ENCODE measurements around the gene ZNF786.
"Not testable (repeated sequence)": the region's sequence is repeated elsewhere in the genome, so short reads cannot be mapped to it uniquely, and the experiment has no call there.

Gene ZNF786

GRCh38 chr7:149075286-149075685 lies 15.2 kb downstream of the ZNF786 start:
- DNase-seq = no peak

DNA sequence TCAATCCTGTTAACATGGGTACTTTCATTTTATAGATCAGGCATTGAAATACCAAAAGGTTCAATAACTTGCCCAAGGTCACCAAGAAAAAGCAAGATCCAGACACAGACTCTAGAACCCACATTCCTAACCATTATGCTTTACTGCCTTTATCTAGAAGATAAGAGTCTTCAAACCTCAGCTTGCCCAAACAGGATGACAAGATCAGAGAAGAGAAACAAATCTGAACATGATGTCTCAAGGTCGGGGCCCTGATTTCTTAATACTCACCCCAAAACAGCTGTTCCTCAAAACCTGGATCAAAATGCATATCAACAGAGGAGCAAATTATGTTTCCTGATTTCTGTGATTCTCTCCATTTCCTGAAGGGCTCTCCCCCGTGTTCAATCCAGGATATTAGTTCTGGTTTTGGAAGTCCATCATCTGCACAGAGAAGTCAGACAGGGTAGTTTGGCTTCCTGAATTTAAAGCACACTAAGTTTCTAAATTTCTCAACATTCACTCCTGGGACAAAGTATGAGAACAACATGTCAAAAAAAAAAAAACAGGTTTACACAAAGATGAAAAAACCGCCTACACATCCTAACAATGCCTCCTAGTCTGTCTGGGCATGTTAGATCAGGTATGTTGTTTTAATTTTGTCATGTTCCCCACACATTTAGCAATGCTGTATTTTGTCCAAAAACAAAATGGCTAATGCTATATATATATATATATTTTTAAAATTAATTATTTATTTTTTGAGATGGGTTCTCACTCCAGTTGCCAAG lies 16.2 kb downstream of the ZNF786 start:
- DNase-seq = no peak

DNA sequence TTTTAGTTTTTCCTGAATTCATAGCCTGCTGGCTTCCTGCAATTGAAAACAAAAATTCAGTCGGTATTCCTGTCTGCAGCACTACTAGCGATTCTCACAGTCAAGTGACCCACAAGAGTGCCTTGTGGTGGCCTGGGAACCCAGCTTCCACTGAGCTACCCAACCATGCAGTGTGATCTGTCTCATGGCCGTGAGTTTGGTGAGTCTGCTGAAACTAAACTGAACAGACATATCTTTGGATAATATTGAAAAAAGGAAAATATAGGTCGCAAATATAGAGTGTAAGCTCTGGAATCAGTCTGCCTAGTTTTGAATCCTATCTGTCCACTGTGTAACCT lies 18.1 kb downstream of the ZNF786 start:
- no peak for DNase-seq

- DNase-seq = peak; percentile 40 to 51
Measured at GRCh38 chr7:149071641-149072437, 18.7 kb downstream of the ZNF786 start.

- DNase-seq = no peak
Measured at GRCh38 chr7:149071182-149071635, 19.3 kb downstream of the ZNF786 start.

- DNase-seq = no peak
Measured at GRCh38 chr7:149070372-149071125, 20.0 kb downstream of the ZNF786 start.

GRCh38 chr7:149067869-149068268 lies 22.6 kb downstream of the ZNF786 start:
- no peak for DNase-seq

- no peak for DNase-seq
Measured at GRCh38 chr7:149063476-149063875, 27.0 kb downstream of the ZNF786 start.

- DNase-seq = not testable (repeated sequence)
Measured at GRCh38 chr7:149062217-149062899, 28.2 kb downstream of the ZNF786 start.

DNA sequence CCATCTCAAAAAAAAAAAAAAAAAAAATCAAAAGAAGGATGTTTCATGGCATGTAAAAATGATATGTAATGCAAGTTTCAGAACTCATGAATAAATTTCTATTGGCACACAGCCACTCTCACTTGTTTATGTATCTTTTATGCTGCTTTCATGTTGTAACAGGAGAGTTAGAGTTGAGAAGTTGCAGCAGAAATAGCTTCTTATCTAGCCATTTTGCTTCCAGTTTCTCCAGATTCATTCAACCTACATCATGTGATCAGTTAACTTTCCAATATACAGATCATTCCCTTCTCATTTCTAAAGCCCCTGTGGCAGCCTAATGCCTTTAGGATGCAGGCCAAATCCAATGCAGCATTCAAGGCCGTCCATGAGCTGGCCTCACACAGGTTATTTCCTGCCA lies 30.4 kb downstream of the ZNF786 start:
- DNase-seq = no peak

DNA sequence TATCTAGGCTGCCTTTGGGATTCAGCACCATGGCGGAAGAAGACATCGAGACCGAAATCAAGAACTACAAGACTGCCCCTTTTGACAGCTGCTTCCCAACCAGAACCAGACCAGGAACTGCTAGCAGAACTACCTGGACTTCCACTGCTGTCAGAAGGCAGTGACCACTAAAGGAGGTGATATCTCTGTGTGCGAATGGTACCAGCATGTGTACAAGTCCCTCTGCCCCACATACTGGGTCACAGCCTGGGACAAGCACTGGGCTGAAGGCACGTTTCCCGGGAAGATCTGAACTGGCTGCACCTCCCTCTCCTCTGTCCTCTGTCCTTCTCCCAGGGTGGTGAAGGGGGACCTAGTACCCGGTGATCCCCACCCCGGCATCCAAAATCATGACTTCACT lies 36.6 kb downstream of the ZNF786 start:
- no peak for DNase-seq

GRCh38 chr7:149053384-149053783 lies 37.1 kb downstream of the ZNF786 start:
- DNase-seq = no peak

GRCh38 chr7:149050941-149051340 lies 39.6 kb downstream of the ZNF786 start:
- DNase-seq = no peak

GRCh38 chr7:149048805-149049204 lies 41.7 kb downstream of the ZNF786 start:
- no peak for DNase-seq

- DNase-seq = no peak
Measured at GRCh38 chr7:149046416-149046815, 44.1 kb downstream of the ZNF786 start.

DNA sequence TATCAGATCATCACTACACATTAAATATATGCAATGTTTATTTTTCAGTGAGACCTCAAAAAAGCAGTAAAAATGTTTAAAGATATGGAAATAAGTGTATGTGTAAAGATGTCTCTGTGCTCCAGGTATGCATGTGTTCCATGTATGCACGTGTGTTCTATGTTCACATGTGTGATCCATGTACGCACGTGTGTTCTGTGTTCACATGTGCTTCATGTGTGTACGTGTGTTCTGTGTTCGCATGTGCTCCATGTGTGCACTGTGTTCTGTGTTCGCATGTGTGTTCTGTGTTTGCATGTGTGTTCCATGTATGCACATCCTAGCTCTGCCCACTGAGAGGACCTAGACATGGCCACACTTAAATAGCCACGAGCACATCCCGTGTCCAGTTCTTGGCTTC lies 46.6 kb downstream of the ZNF786 start:
- no peak for DNase-seq

DNA sequence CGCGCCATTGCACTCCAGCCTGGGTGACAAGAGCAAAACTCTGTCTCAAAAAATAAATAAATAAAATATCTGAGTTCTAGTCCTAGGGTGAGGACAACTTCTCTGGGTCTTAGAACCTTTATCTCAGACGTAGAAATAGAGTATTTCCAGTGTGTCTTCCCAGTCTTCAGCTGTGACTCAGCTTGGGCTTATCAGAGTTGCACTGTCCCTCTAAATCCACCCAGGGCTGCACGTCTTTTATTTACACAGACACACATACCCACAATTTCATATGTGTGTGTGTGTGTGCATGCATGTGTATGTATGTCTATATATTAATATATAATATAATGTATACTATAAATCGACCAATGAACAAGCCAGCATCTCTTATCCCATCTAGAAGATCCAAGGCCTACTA lies 49.2 kb downstream of the ZNF786 start:
- DNase-seq = no peak

- DNase-seq = not testable (repeated sequence)
Measured at GRCh38 chr7:149038641-149039040, 51.9 kb downstream of the ZNF786 start.

DNA sequence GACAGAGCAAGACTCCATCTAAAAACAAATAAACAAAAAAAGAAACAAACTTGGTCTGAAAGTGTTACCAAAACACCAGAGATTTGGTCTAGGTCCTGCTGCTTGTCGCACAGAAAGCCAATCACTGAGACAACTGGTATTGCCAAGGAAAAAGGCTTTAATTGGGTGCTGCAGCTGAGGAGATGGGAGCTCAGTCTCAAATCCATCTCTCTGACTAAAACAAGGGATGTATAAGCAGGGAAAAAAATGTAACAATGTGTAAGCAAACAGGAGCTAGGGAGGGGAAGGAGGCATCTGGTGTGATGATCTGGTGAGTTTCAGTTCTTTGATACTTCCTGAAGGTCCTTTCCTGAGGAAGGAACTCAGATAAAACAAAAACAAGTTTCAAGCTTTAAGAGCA lies 53.8 kb downstream of the ZNF786 start:
- DNase-seq = no peak

DNA sequence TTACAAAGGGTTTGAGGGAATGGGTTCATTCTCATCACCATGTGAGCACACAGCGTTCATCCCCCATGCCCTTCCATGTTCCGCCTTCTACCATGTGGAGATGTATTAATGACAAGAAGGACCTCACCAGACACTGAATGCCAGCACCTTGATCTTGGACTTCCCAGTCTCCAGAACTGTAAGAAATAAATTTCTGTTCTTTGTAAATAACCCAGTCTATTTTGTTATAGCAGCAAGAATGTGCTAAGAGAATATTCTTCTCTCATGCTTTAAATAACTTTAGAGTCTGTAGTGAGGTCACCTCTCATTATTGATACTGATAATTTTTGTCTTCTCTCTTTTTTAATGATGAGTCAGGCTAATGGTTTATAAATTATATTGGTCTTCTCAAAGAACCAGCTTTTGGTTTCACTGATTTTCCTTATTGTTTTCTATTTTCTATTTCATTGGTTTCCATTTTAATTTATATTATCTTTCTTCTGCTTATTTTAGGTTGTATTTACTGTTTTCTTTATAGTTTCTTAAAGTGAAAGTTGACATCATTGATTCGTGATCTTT lies 59.1 kb downstream of the ZNF786 start:
- no peak for DNase-seq

GRCh38 chr7:149030439-149030838 lies 60.1 kb downstream of the ZNF786 start:
- not testable (repeated sequence) for DNase-seq

- peak; percentile 99 for DNase-seq
Measured at GRCh38 chr7:149028346-149029109, 62.0 kb downstream of the ZNF786 start, which contains the start of gene PDIA4. PDIA4 (minus strand) TSS chr7:149028505; CDS start chr7:149028408, 97 bp downstream.
